ENCODE results near the gene SHC2.
"Not testable (repeated sequence)": the region's sequence is repeated elsewhere in the genome, so short reads cannot be mapped to it uniquely, and the experiment has no call there.

SHC2 gene

DNA sequence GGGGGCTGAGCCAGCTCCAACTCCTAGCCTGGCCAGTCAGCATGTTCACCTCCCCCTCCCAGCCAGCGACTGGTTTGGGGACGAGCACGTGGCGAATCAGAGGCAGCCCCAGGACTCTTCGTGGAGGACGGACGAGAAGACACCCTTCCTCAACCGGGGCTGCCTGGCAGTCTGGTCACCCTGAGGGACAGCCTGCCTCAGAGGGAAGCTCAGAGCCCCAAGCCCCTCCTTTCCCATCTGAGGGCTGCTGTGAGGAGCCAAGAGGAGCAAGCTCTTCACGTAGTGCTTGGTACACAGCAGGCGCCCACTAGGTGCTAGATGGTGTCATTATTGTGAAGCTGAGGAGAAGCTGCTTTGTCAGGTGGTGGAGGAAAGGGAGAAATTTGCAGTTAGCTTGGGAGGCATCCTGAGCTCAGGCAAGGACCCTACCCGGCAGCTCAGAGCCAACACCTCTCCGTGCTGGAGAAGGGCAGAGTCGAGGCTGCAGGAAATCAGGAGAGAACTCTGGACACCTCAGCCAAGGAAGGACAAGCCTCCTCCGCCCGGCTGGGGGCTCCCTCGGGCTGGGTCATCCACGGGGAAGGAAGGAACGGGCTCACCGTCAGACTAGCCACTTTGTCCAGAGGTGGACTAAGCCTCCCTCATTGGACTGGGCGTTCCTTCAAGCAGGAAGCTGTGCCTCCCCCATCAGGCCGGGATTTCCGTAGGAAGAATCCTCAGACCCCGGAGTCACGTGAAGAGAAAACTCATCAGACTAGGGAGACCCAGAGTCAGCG, 37.0 kb downstream of the SHC2 start:
- H3K4me3 ChIP-seq (ENCODE audit: low read depth, low read length) = no peak overlapping the region
- TF ChIP-seq SALL2 (tag by site-specific recombination; IDR thresholded peaks at IDR 0.05; ENCODE audit: borderline replicate concordance) = no peak
- no peak for TF ChIP-seq ZNF555 (tag by site-specific recombination; conservative IDR thresholded peaks at IDR 0.05)
- no peak for TF ChIP-seq ZNF76 (tag by site-specific recombination; IDR thresholded peaks at IDR 0.05; ENCODE audit: borderline replicate concordance, low read depth)
- TF ChIP-seq ZNF830 (tag by site-specific recombination; IDR thresholded peaks at IDR 0.05; ENCODE audit: low read depth) = no peak
- no peak for TF ChIP-seq ZNF366 (tag by site-specific recombination; conservative IDR thresholded peaks at IDR 0.05)
- no peak for TF ChIP-seq GLI2 (tag by site-specific recombination; IDR thresholded peaks at IDR 0.05; ENCODE audit: borderline replicate concordance, low read depth)
- no peak for TF ChIP-seq ZNF621 (tag by site-specific recombination; IDR thresholded peaks at IDR 0.05)
- H3K4me1 ChIP-seq (ENCODE audit: control insufficient read depth, insufficient read depth, low read length) = no peaks in the 10 kb centered on the region
- H3K9me3 ChIP-seq (ENCODE audit: control insufficient read depth, insufficient read depth, low read depth, low read length) = no peaks in the 10 kb centered on the region
- H3K36me3 ChIP-seq (ENCODE audit: control insufficient read depth in 2 of 2, insufficient read depth in 1 of 2, low read length in 2 of 2) = peaks cover 0 to 28% of the 10 kb centered on the region in 2 experiments; a peak in 1 of 3 replicates
- POLR2A ChIA-PET = no interaction called here
- no peak overlapping the region for H3K27ac ChIP-seq (ENCODE audit: extremely low read depth, low read depth, low read length)
- CTCF ChIA-PET = interaction anchor here (0.6 kb wide), 1 partner anchor 87 kb away, joined by 5 read pairs; no protein-coding TSS in a partner anchor

DNA sequence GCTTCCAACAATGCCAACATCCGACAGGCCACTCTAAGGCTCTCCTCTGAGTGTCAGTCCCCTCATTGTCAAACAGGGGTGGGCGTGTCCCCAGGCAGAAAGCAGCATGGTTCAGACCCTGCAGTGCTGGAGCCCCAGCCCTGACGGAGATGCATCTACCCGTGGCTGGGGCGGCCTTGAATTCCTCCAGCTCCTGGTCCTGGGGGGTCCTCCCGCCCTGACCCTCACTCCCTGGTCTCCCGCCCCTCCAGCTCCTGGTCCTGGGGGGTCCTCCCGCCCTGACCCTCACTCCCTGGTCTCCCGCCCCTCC, 38.0 kb downstream of the SHC2 start:
- peaks cover 0 to 26% of the 10 kb centered on the region in 2 experiments; a peak in 1 of 3 replicates for H3K36me3 ChIP-seq (ENCODE audit: control insufficient read depth in 2 of 2, insufficient read depth in 1 of 2, low read length in 2 of 2)
- CTCF ChIA-PET; H3K9me3 ChIP-seq (ENCODE audit: control insufficient read depth, insufficient read depth, low read depth, low read length); H3K4me1 ChIP-seq (ENCODE audit: control insufficient read depth, insufficient read depth, low read length); H3K4me3 ChIP-seq (ENCODE audit: low read depth, low read length); POLR2A ChIA-PET; H3K27ac ChIP-seq (ENCODE audit: extremely low read depth, low read depth, low read length): not testable (repeated sequence)
- 0 out of 2 replicates have a peak, but pooled peaks have one; percentile 35 for TF ChIP-seq KLF9 (tag by site-specific recombination; IDR thresholded peaks at IDR 0.05; ENCODE audit: low read depth)

DNA sequence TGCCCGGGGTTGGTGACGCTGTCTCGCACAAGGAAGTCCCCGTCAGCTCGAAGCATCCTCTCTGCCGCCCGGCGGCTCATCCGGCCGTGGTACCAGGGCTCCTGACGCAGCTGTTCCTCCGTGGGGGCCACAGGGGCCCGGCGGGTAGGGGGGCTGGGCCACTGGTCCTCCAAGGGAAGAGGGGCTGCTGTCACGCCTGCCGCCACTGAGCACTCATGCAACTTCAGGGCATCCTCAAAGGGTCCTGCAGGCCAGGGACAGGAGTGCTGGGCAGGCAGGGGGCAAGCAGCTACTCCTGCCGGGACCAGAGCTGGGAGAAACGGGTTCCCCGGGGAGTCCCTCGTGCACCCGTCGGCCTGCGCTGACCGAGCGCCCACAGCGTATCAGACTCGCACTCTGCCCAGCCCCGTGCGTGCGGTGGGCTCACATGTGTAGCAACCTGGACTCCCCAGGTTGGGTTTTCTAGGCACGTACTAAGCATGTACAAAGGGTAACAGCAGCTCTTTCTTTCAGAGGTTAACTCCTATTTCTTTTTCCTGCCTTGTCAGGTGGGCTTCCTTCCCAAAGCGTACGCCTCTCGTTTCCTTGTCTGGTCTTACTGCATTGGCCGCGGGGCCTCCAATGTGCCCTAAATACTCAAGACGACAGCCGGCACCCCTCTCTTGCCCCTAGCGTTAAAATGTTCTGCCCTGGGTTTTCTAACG, 38.5 kb downstream of the SHC2 start:
- TF ChIP-seq, protein P1, sequence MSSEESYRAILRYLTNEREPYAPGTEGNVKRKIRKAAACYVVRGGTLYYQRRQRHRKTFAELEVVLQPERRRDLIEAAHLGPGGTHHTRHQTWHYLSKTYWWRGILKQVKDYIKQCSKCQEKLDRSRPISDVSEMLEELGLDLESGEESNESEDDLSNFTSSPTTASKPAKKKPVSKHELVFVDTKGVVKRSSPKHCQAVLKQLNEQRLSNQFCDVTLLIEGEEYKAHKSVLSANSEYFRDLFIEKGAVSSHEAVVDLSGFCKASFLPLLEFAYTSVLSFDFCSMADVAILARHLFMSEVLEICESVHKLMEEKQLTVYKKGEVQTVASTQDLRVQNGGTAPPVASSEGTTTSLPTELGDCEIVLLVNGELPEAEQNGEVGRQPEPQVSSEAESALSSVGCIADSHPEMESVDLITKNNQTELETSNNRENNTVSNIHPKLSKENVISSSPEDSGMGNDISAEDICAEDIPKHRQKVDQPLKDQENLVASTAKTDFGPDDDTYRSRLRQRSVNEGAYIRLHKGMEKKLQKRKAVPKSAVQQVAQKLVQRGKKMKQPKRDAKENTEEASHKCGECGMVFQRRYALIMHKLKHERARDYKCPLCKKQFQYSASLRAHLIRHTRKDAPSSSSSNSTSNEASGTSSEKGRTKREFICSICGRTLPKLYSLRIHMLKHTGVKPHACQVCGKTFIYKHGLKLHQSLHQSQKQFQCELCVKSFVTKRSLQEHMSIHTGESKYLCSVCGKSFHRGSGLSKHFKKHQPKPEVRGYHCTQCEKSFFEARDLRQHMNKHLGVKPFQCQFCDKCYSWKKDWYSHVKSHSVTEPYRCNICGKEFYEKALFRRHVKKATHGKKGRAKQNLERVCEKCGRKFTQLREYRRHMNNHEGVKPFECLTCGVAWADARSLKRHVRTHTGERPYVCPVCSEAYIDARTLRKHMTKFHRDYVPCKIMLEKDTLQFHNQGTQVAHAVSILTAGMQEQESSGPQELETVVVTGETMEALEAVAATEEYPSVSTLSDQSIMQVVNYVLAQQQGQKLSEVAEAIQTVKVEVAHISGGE (tag by site-specific recombination; conservative IDR thresholded peaks at IDR 0.05; ENCODE audit: low read depth) = no peak
- TF ChIP-seq KLF1 (tag by site-specific recombination; IDR thresholded peaks at IDR 0.05) (no peak), ZFP3 (tag by site-specific recombination; IDR thresholded peaks at IDR 0.05; ENCODE audit: low read depth) (no peak), ZNF202 (tag by site-specific recombination; IDR thresholded peaks at IDR 0.05; ENCODE audit: borderline replicate concordance) (no peak), ZNF777 (tag by site-specific recombination; IDR thresholded peaks at IDR 0.05; ENCODE audit: borderline replicate concordance) (no peak)
- TF ChIP-seq, protein P2, sequence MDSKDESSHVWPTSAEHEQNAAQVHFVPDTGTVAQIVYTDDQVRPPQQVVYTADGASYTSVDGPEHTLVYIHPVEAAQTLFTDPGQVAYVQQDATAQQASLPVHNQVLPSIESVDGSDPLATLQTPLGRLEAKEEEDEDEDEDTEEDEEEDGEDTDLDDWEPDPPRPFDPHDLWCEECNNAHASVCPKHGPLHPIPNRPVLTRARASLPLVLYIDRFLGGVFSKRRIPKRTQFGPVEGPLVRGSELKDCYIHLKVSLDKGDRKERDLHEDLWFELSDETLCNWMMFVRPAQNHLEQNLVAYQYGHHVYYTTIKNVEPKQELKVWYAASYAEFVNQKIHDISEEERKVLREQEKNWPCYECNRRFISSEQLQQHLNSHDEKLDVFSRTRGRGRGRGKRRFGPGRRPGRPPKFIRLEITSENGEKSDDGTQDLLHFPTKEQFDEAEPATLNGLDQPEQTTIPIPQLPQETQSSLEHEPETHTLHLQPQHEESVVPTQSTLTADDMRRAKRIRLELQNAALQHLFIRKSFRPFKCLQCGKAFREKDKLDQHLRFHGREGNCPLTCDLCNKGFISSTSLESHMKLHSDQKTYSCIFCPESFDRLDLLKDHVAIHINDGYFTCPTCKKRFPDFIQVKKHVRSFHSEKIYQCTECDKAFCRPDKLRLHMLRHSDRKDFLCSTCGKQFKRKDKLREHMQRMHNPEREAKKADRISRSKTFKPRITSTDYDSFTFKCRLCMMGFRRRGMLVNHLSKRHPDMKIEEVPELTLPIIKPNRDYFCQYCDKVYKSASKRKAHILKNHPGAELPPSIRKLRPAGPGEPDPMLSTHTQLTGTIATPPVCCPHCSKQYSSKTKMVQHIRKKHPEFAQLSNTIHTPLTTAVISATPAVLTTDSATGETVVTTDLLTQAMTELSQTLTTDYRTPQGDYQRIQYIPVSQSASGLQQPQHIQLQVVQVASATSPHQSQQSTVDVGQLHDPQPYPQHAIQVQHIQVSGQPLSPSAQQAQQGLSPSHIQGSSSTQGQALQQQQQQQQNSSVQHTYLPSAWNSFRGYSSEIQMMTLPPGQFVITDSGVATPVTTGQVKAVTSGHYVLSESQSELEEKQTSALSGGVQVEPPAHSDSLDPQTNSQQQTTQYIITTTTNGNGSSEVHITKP (tag by site-specific recombination; IDR thresholded peaks at IDR 0.05) = peak; percentile 71
- H3K27ac ChIP-seq (ENCODE audit: extremely low read depth, low read depth, low read length) = no peak overlapping the region
- no peak overlapping the region for H3K4me3 ChIP-seq (ENCODE audit: low read depth, low read length)
- H3K9me3 ChIP-seq (ENCODE audit: control insufficient read depth, insufficient read depth, low read depth, low read length) = no peaks in the 10 kb centered on the region
- H3K4me1 ChIP-seq (ENCODE audit: control insufficient read depth, insufficient read depth, low read length) = no peaks in the 10 kb centered on the region
- H3K36me3 ChIP-seq (ENCODE audit: control insufficient read depth in 2 of 2, insufficient read depth in 1 of 2, low read length in 2 of 2) = peaks cover 0 to 25% of the 10 kb centered on the region in 2 experiments; a peak in 1 of 3 replicates
- POLR2A ChIA-PET = interaction anchor here (0.6 to 1.0 kb wide), 2 partner anchors 10 to 442 kb away, joined by 3 to 6 read pairs; no protein-coding TSS in a partner anchor
- CTCF ChIA-PET = interaction anchor here (0.6 kb wide), 1 partner anchor 73 kb away, joined by 3 read pairs; no protein-coding TSS in a partner anchor

Data from HEK293 (cell line).